Neural cell (in vitro differentiated cells): Measurements from ENCODE around the gene RAB11FIP4. TPM values are rescaled to one million over a fixed set of nuclear protein-coding genes. Genes with fewer than 3 reads are reported as not detected.

Source experiments
- H2AFZ ChIP-seq: fragments of 200-600, 300-800 bp; sonication (generic), shearing (Covaris generic); 2 replicates; pipeline ENCODE4 v1.6.0; 2014; ENCODE audit warnings: low read depth, mild to moderate bottlenecking, antibody characterized with exemption, low read length, moderate library complexity
- H3F3A ChIP-seq: fragments of 200-600 bp; shearing (Covaris generic); 2 replicates; pipeline ENCODE4 v1.6.1; 2016; ENCODE audit warnings: mild to moderate bottlenecking, moderate library complexity, mixed read lengths, antibody characterized with exemption, low read length; ENCODE audit not compliant: insufficient read depth, poor library complexity, severe bottlenecking
- H3K27ac ChIP-seq: fragments of 200-600, 300-800 bp; sonication (generic), shearing (Covaris generic); 2 replicates; pipeline ENCODE4 v1.5.1; 2014; ENCODE audit warnings: mild to moderate bottlenecking, low read length, moderate library complexity
- H3K27me3 ChIP-seq: fragments of 300-800, 200-600 bp; sonication (generic), shearing (Covaris generic); 2 replicates; pipeline ENCODE4 v1.6.0; 2014; ENCODE audit warnings: mild to moderate bottlenecking, low read depth, low read length, moderate library complexity; ENCODE audit not compliant: insufficient read depth
- H3K36me3 ChIP-seq: fragments of 300-800, 200-600 bp; sonication (generic), shearing (Covaris generic); 2 replicates; pipeline ENCODE4 v1.5.1; 2014; ENCODE audit warnings: mild to moderate bottlenecking, antibody characterized with exemption, low read length, moderate library complexity; ENCODE audit not compliant: insufficient read depth
- H3K4me2 ChIP-seq: fragments of 300-800, 200-600 bp; sonication (generic), shearing (Covaris generic); 2 replicates; pipeline ENCODE4 v1.6.0; 2014; ENCODE audit warnings: mild to moderate bottlenecking, low read length
- H3K4me3 ChIP-seq: fragments of 300-800, 200-600 bp; sonication (generic), shearing (Covaris generic); 2 replicates; pipeline ENCODE4 v1.5.1; 2014; ENCODE audit warnings: mild to moderate bottlenecking, low read length, moderate library complexity
- H3K79me2 ChIP-seq: fragments of 200-600 bp; shearing (Covaris generic); replicated peaks from 2 replicates; pipeline ENCODE4 v1.6.0; 2014; ENCODE audit warnings: mild to moderate bottlenecking, low read length, moderate library complexity; ENCODE audit not compliant: insufficient read depth
- H3K9ac ChIP-seq: fragments of 300-800, 200-600 bp; sonication (generic), shearing (Covaris generic); 2 replicates; pipeline ENCODE4 v1.6.1; 2016; ENCODE audit warnings: mild to moderate bottlenecking, low read length, mixed read lengths
- H3K9me2 ChIP-seq: fragments of 200-600 bp; shearing (Covaris generic); 2 replicates; pipeline ENCODE4 v1.6.1; 2016; ENCODE audit warnings: mild to moderate bottlenecking, low read length, mixed read lengths; ENCODE audit not compliant: insufficient read depth
- H3K9me3 ChIP-seq: fragments of 200-600, 300-800 bp; sonication (generic), shearing (Covaris generic); 2 replicates; pipeline ENCODE4 v1.6.1; 2016; ENCODE audit warnings: mild to moderate bottlenecking, mixed run types, low read length, moderate library complexity, mixed read lengths
- H4K20me1 ChIP-seq: fragments of 200-600 bp; shearing (Covaris generic); 2 replicates; pipeline ENCODE4 v1.6.1; 2016; ENCODE audit warnings: mild to moderate bottlenecking, mixed run types; ENCODE audit not compliant: insufficient read depth
- EP300 ChIP-seq: fragments of 450-650 bp; conservative IDR thresholded peaks from 2 replicates; pipeline ENCODE4 v1.6.1; 2014; ENCODE audit warnings: antibody characterized with exemption, mild to moderate bottlenecking, moderate library complexity; ENCODE audit not compliant: poor library complexity, severe bottlenecking
- EZH2 ChIP-seq: fragments of 200-600, 300-800 bp; shearing (Covaris generic), sonication (generic); IDR thresholded peaks from 2 replicates; pipeline ENCODE4 v1.6.1; 2014; ENCODE audit warnings: antibody characterized with exemption, low read length, borderline replicate concordance, mild to moderate bottlenecking; ENCODE audit not compliant: insufficient read depth, poor library complexity, severe bottlenecking
- MXI1 ChIP-seq: fragments of 450-650 bp; conservative IDR thresholded peaks from 2 replicates; pipeline ENCODE4 v1.6.1; 2014; ENCODE audit warnings: antibody characterized with exemption, mild to moderate bottlenecking; ENCODE audit not compliant: poor library complexity, severe bottlenecking
- POLR2AphosphoS5 ChIP-seq: IDR thresholded peaks from 2 replicates; pipeline ENCODE4 v1.6.1; 2012
- RAD21 ChIP-seq: fragments of 450-650 bp; conservative IDR thresholded peaks from 2 replicates; pipeline ENCODE4 v1.6.1; 2014; ENCODE audit warnings: antibody characterized with exemption, mild to moderate bottlenecking, moderate library complexity
- SMC3 ChIP-seq: fragments of 450-650 bp; conservative IDR thresholded peaks from 2 replicates; pipeline ENCODE4 v1.6.1; 2014; ENCODE audit warnings: antibody characterized with exemption, mild to moderate bottlenecking, moderate library complexity; ENCODE audit not compliant: poor library complexity
- TAF1 ChIP-seq: IDR thresholded peaks from 2 replicates; pipeline ENCODE4 v1.6.1; 2012; ENCODE audit warnings: low read depth
- polyA plus RNA-seq: library from polyadenylated mRNA; depleted of rRNA; stranded (reverse); fragments of >200 nt; gene quantifications from 2 replicates; pipeline ENCODE4 v1.2.3, GENCODE V29; 2014
- TF ChIP-seq, protein P1 (sequence below): IDR thresholded peaks from 2 replicates; pipeline ENCODE4 v1.6.1; 2012; ENCODE audit warnings: borderline replicate concordance
- TF ChIP-seq, protein P2 (sequence below): fragments of 450-650 bp; IDR thresholded peaks from 2 replicates; pipeline ENCODE4 v1.5.1; 2014; ENCODE audit warnings: antibody characterized with exemption, mild to moderate bottlenecking, moderate library complexity; ENCODE audit not compliant: poor library complexity, severe bottlenecking

The RAB11FIP4 gene
- polyA plus RNA-seq, 1 donor from 2014 or later = 14.4 TPM

DNA sequence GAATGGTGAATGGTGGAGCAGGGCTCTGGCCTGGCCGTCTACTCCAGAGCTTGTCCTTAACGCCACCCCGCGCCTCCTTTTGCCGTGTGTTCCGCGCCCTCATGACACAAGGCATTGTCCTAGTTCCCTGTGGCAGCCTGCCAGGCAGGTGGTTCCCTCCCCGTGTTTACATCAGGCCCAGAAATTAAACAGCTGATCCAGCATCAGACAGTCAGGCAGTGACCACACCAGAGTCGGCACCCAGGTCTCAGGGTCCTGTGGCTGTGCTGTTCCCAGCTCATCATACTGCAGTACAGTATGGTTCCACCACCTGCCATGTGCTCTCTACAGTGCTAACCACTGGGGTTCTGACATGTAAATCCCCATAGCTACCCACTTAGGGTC, 119.7 kb downstream of the RAB11FIP4 start:
- TF ChIP-seq MXI1 (no peak), RAD21 (no peak), POLR2AphosphoS5 (no peak), EP300 (no peak), SMC3 (no peak), EZH2 (no peak), TAF1 (no peak)
- TF ChIP-seq, protein P1, sequence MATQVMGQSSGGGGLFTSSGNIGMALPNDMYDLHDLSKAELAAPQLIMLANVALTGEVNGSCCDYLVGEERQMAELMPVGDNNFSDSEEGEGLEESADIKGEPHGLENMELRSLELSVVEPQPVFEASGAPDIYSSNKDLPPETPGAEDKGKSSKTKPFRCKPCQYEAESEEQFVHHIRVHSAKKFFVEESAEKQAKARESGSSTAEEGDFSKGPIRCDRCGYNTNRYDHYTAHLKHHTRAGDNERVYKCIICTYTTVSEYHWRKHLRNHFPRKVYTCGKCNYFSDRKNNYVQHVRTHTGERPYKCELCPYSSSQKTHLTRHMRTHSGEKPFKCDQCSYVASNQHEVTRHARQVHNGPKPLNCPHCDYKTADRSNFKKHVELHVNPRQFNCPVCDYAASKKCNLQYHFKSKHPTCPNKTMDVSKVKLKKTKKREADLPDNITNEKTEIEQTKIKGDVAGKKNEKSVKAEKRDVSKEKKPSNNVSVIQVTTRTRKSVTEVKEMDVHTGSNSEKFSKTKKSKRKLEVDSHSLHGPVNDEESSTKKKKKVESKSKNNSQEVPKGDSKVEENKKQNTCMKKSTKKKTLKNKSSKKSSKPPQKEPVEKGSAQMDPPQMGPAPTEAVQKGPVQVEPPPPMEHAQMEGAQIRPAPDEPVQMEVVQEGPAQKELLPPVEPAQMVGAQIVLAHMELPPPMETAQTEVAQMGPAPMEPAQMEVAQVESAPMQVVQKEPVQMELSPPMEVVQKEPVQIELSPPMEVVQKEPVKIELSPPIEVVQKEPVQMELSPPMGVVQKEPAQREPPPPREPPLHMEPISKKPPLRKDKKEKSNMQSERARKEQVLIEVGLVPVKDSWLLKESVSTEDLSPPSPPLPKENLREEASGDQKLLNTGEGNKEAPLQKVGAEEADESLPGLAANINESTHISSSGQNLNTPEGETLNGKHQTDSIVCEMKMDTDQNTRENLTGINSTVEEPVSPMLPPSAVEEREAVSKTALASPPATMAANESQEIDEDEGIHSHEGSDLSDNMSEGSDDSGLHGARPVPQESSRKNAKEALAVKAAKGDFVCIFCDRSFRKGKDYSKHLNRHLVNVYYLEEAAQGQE = no peak
- TF ChIP-seq, protein P2, sequence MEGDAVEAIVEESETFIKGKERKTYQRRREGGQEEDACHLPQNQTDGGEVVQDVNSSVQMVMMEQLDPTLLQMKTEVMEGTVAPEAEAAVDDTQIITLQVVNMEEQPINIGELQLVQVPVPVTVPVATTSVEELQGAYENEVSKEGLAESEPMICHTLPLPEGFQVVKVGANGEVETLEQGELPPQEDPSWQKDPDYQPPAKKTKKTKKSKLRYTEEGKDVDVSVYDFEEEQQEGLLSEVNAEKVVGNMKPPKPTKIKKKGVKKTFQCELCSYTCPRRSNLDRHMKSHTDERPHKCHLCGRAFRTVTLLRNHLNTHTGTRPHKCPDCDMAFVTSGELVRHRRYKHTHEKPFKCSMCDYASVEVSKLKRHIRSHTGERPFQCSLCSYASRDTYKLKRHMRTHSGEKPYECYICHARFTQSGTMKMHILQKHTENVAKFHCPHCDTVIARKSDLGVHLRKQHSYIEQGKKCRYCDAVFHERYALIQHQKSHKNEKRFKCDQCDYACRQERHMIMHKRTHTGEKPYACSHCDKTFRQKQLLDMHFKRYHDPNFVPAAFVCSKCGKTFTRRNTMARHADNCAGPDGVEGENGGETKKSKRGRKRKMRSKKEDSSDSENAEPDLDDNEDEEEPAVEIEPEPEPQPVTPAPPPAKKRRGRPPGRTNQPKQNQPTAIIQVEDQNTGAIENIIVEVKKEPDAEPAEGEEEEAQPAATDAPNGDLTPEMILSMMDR = no peak
- Histone ChIP-seq H3K36me3 (no peaks in the 10 kb centered on the region), H4K20me1 (no peaks in the 10 kb centered on the region), H3K79me2 (no peaks in the 10 kb centered on the region), H3K9ac (no peak overlapping the region), H3K4me3 (no peak overlapping the region), H3K27ac (no peak overlapping the region), H3F3A (no peaks in the 10 kb centered on the region), H3K27me3 (no peaks in the 10 kb centered on the region), H3K4me2 (no peak overlapping the region), H3K9me3 (no peaks in the 10 kb centered on the region), H3K9me2 (no peaks in the 10 kb centered on the region), H2AFZ (no peak overlapping the region)

DNA sequence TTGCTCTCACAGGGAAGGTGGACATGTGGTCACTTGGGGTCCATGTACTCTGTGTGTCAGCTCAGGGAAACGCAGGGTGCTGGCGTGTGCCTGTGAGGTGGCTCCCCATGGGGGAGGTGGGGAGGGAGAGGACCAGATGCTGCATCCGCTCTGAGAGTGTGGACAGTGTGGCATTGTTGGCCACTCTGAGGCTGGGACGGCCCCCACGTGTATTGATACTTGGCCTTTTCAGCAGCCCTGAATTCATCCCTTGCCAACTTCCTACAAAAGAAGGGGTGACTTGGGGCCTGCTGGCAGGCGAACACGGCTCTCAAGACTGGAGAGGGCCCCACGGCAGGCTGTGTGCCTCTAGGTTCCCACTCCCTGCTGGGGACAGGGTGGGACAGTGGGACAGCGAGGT, 120.1 kb downstream of the RAB11FIP4 start:
- TF ChIP-seq TAF1 (no peak), SMC3 (no peak), EP300 (no peak), MXI1 (no peak), POLR2AphosphoS5 (no peak), EZH2 (no peak), RAD21 (no peak)
- TF ChIP-seq, protein P2 = no peak
- TF ChIP-seq, protein P1 = no peak
- Histone ChIP-seq H3F3A (no peaks in the 10 kb centered on the region), H3K9ac (no peak overlapping the region), H3K4me3 (no peak overlapping the region), H4K20me1 (no peaks in the 10 kb centered on the region), H3K27me3 (no peaks in the 10 kb centered on the region), H3K9me3 (no peaks in the 10 kb centered on the region), H3K36me3 (no peaks in the 10 kb centered on the region), H3K4me2 (no peak overlapping the region), H3K9me2 (no peaks in the 10 kb centered on the region), H3K79me2 (no peaks in the 10 kb centered on the region), H3K27ac (no peak overlapping the region), H2AFZ (no peak overlapping the region)
